PC-3 (cell line): Measurements from ENCODE around the gene AFF3. TPM values are rescaled to one million over a fixed set of nuclear protein-coding genes. Genes with fewer than 3 reads are reported as not detected.

Experiments
- ATAC-seq: fragments of 200-7000 bp; cut with Tn5 transposase; 2 replicates; pipeline ENCODE4 v1.9.1; 2020; ENCODE audit warnings: mild to moderate bottlenecking, moderate library complexity
- BruUV-seq: library from RNA; stranded (reverse); fragments of 400-500 nt; replicated peaks from 2 replicates; lab custom pipeline; 2021; lab: Mats Ljungman, UMichigan
- CTCF ChIA-PET: fragments of 300-600 bp; sonication (Branson Sonifier 250); formaldehyde crosslinking; loops from one replicate; lab custom pipeline; 2022; ENCODE audit warnings: antibody characterized with exemption; lab: Charles Lee
- POLR2A ChIA-PET: fragments of 300-600 bp; sonication (Branson Sonifier 250); formaldehyde crosslinking; loops from one replicate; lab custom pipeline; 2022; ENCODE audit warnings: antibody characterized with exemption; ENCODE audit not compliant: unreplicated experiment; lab: Charles Lee
- DNase-seq: peaks from one replicate; pipeline ENCODE4 v3.0.0-alpha.2; 2015
- H2AFZ ChIP-seq: fragments of 300-600 bp; sonication (generic); 2 replicates; pipeline ENCODE4 v1.6.0; 2016; ENCODE audit warnings: antibody characterized with exemption, low read length
- H3F3A ChIP-seq: fragments of 300-600 bp; sonication (generic); one replicate; pipeline ENCODE4 v1.6.0; 2017; ENCODE audit warnings: antibody characterized with exemption, low read length, control low read depth, mild to moderate bottlenecking; ENCODE audit not compliant: unreplicated experiment
- H3K27ac ChIP-seq: fragments of 300-600 bp; sonication (generic); 2 replicates; pipeline ENCODE4 v1.5.1; 2016; ENCODE audit warnings: mild to moderate bottlenecking, low read length
- H3K27me3 ChIP-seq: fragments of 300-600 bp; sonication (generic); 2 replicates; pipeline ENCODE4 v1.6.1; 2016; ENCODE audit warnings: low read length, mixed read lengths
- H3K36me3 ChIP-seq: fragments of 300-600 bp; sonication (generic); 2 replicates; pipeline ENCODE4 v1.6.1; 2016; ENCODE audit warnings: low read depth, mixed run types, low read length, mixed read lengths
- H3K4me1 ChIP-seq: fragments of 300-600 bp; sonication (generic); 2 replicates; pipeline ENCODE4 v1.5.1; 2016; ENCODE audit warnings: low read length; ENCODE audit not compliant: insufficient read depth
- H3K4me2 ChIP-seq: fragments of 300-600 bp; sonication (generic); 2 replicates; pipeline ENCODE4 v1.6.0; 2016; ENCODE audit warnings: low read length
- H3K4me3 ChIP-seq: fragments of 300-600 bp; sonication (generic); 2 replicates; pipeline ENCODE4 v1.5.1; 2016; ENCODE audit warnings: mild to moderate bottlenecking, low read length, mixed read lengths
- H3K79me2 ChIP-seq: fragments of 300-600 bp; sonication (generic); 2 replicates; pipeline ENCODE4 v1.6.1; 2017; ENCODE audit warnings: low read length, mixed read lengths
- H3K9ac ChIP-seq: fragments of 300-600 bp; sonication (generic); 2 replicates; pipeline ENCODE4 v1.6.0; 2016; ENCODE audit warnings: mild to moderate bottlenecking, low read length
- H3K9me2 ChIP-seq: fragments of 300-600 bp; sonication (generic); replicated peaks from 2 replicates; pipeline ENCODE4 v1.6.1; 2016; ENCODE audit warnings: mixed run types, low read length, mixed read lengths
- H3K9me3 ChIP-seq: fragments of 300-600 bp; sonication (generic); 2 replicates; pipeline ENCODE4 v1.6.1; 2016; ENCODE audit warnings: low read length, mixed read lengths
- H4K20me1 ChIP-seq: fragments of 300-600 bp; sonication (generic); 2 replicates; pipeline ENCODE4 v1.6.1; 2016; ENCODE audit warnings: low read length, mixed read lengths
- CTCF ChIP-seq: fragments of 300-600 bp; sonication (generic); conservative IDR thresholded peaks from 2 replicates; pipeline ENCODE4 v1.5.1; 2017; ENCODE audit warnings: antibody characterized with exemption, low read depth, mild to moderate bottlenecking, low read length
- EZH2 ChIP-seq: fragments of 300-600 bp; sonication (generic); IDR thresholded peaks from one replicate; pipeline ENCODE4 v1.6.1; 2017; ENCODE audit warnings: antibody characterized with exemption, mild to moderate bottlenecking, low read length; ENCODE audit not compliant: unreplicated experiment
- EZH2phosphoT487 ChIP-seq: fragments of 300-600 bp; sonication (generic); IDR thresholded peaks from 2 replicates; pipeline ENCODE4 v1.6.1; 2018; ENCODE audit warnings: mild to moderate bottlenecking, antibody characterized with exemption, low read length, borderline replicate concordance
- intact Hi-C: fragments of 100-400 bp; cut with micrococcal nuclease; formaldehyde crosslinking; loops from 2 replicates; pipeline ENCODE4 v1.9.0; 2023
- total RNA-seq: library from RNA; depleted of rRNA; stranded (reverse); fragments of >200 nt; gene quantifications from 2 replicates; pipeline ENCODE4 v1.2.3, GENCODE V29; 2014

AFF3 gene
- total RNA-seq, 1 experiment from 2014 or later = 0.04 TPM

- intact Hi-C loops = no loop called here
- no TSS peak for BruUV-seq
- Histone ChIP-seq H3K9ac (no peak overlapping the region), H3F3A (no peaks in the 10 kb centered on the region), H3K9me2 (no peaks in the 10 kb centered on the region), H3K79me2 (no peaks in the 10 kb centered on the region), H4K20me1 (no peaks in the 10 kb centered on the region), H3K27me3 (peaks cover 16% of the 10 kb centered on the region), H3K27ac (no peak overlapping the region), H3K4me1 (no peaks in the 10 kb centered on the region), H3K36me3 (no peaks in the 10 kb centered on the region), H3K9me3 (no peaks in the 10 kb centered on the region), H3K4me3 (no peak overlapping the region), H2AFZ (no peak overlapping the region), H3K4me2 (no peak overlapping the region)
- DNase-seq (no peak), ATAC-seq (no peak)
- ChIA-PET POLR2A (no interaction called here), CTCF (no interaction called here)
- TF ChIP-seq EZH2phosphoT487 (no peak), CTCF (no peak), EZH2 (no peak)
These were observed 604.4 kb downstream of the AFF3 start for GRCh38 chr2:99537910-99538485.

GRCh38 chr2:99524056-99524455 is 618.3 kb downstream of the AFF3 start:
- no peaks in the 10 kb centered on the region for H3K36me3 ChIP-seq
- ChIA-PET CTCF (no interaction called here), POLR2A (no interaction called here)
- H3K27me3 ChIP-seq = peaks cover 2% of the 10 kb centered on the region; the same call in 1 of the 2 replicates
- intact Hi-C loops = no loop called here
- H3K9me3 ChIP-seq = no peaks in the 10 kb centered on the region
- ATAC-seq (no peak), DNase-seq (no peak)
- H3F3A ChIP-seq = no peaks in the 10 kb centered on the region
- H4K20me1 ChIP-seq = no peaks in the 10 kb centered on the region
- H3K4me1 ChIP-seq = no peaks in the 10 kb centered on the region
- no peak overlapping the region for H3K9ac ChIP-seq
- H3K79me2 ChIP-seq = no peaks in the 10 kb centered on the region
- H3K27ac ChIP-seq = no peak overlapping the region
- BruUV-seq = no TSS peak
- no peak overlapping the region for H3K4me2 ChIP-seq
- no peaks in the 10 kb centered on the region for H3K9me2 ChIP-seq
- no peak overlapping the region for H3K4me3 ChIP-seq
- H2AFZ ChIP-seq = no peak overlapping the region
- TF ChIP-seq EZH2 (no peak), EZH2phosphoT487 (no peak), CTCF (no peak)

GRCh38 chr2:99522157-99522556 is 620.2 kb downstream of the AFF3 start:
- BruUV-seq = no TSS peak
- H3K9me3 ChIP-seq = no peaks in the 10 kb centered on the region
- no peak overlapping the region for H3K4me2 ChIP-seq
- ATAC-seq = no peak
- no peak overlapping the region for H2AFZ ChIP-seq
- DNase-seq = no peak
- intact Hi-C loops = no loop called here
- H3K36me3 ChIP-seq = no peaks in the 10 kb centered on the region
- TF ChIP-seq CTCF = no peak
- no peak for TF ChIP-seq EZH2phosphoT487
- no peak for TF ChIP-seq EZH2
- H3K9ac ChIP-seq = no peak overlapping the region
- H3K79me2 ChIP-seq = no peaks in the 10 kb centered on the region
- H3K9me2 ChIP-seq = no peaks in the 10 kb centered on the region
- H3K4me3 ChIP-seq = no peak overlapping the region
- POLR2A ChIA-PET = no interaction called here
- no peaks in the 10 kb centered on the region for H3F3A ChIP-seq
- H3K27ac ChIP-seq = no peak overlapping the region
- H4K20me1 ChIP-seq = no peaks in the 10 kb centered on the region
- H3K4me1 ChIP-seq = no peaks in the 10 kb centered on the region
- H3K27me3 ChIP-seq = no peaks in the 10 kb centered on the region
- CTCF ChIA-PET = no interaction called here
